HG03571 (cell line): ENCODE data around the gene LARGE1.

Source experiments
- ATAC-seq: cut with Tn5 transposase; IDR thresholded peaks from one replicate; pipeline ENCODE4 v1.9.1; 2021; ENCODE audit not compliant: unreplicated experiment

Gene LARGE1

GRCh38 chr22:33828302-33828701 is 92.0 kb downstream of the LARGE1 start:
- no peak for ATAC-seq

- no peak for ATAC-seq
Observed at GRCh38 chr22:33825761-33826160, 94.5 kb downstream of the LARGE1 start.

GRCh38 chr22:33823552-33823951 is 96.7 kb downstream of the LARGE1 start:
- no peak for ATAC-seq

- ATAC-seq, result no peak
Observed at GRCh38 chr22:33821290-33821689, 99.0 kb downstream of the LARGE1 start.

DNA sequence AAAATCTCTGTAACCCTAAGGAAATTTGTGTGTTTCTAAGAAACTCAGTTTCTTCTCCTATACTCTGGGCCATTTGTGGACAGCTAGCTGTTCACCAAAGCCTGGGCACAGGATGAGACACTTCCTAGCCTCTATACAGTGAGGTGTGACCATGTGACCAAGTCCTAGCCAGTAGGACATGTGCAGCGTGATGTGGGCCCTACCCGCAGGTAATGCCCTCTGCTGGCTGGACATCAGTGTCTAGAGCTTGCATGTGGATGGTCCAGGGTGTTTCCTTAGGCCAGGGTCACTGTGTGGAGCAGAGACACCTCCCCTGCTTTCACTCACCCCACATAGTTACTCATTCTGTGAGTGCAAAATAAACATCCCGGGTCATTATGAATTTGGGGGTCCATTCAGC is 100.5 kb downstream of the LARGE1 start:
- no peak for ATAC-seq

GRCh38 chr22:33817512-33818127 is 102.7 kb downstream of the LARGE1 start:
- ATAC-seq, result no peak

DNA sequence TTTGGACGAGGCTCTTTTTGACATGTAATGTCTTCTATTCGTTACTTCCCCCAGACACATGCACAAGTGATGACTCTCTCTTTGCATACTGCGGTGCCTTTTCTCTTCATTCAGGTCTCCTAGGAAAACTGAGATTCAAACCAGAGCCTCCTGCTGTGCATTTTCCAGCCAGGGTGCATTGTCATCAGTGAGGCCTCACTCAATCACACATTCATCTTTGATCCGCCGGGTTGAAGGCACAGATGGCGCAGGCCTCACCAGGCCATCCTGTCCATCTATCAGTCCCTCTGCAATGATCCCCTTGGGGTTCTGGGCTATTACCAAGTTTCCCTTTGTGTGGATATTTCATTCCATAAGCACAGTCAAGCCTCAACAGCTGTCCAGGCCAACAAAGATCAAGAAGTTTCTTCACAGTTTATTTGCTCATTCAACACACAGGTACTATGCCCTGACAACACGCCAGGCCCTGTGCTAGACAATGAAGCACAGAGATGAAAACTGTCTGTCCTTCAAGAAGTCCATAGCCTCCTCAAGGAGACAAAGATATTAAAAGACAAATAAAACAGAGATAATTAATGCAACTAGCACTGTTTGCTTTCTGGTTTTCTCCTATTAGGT is 107.8 kb downstream of the LARGE1 start:
- ATAC-seq, result no peak

GRCh38 chr22:33811686-33812085 is 108.6 kb downstream of the LARGE1 start:
- ATAC-seq, result no peak

DNA sequence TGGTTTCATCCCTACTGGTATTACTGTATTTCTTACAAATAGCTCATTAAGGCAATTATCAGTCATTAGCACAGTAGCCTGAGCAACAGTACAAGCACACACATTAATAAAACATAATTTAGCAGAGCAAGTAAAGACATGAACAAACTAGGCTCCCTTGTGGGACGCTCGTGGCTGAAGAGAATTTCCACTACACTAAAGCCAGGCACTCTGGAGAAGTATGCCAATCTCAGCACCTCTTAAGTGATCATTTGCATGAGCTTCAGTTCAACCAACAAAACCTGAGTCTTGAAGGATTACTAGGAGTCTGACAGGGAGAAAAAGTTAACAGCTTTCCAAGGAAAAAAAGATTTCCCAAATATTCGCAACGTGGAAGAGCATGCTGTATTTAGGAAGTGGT is 109.1 kb downstream of the LARGE1 start:
- ATAC-seq, result no peak

DNA sequence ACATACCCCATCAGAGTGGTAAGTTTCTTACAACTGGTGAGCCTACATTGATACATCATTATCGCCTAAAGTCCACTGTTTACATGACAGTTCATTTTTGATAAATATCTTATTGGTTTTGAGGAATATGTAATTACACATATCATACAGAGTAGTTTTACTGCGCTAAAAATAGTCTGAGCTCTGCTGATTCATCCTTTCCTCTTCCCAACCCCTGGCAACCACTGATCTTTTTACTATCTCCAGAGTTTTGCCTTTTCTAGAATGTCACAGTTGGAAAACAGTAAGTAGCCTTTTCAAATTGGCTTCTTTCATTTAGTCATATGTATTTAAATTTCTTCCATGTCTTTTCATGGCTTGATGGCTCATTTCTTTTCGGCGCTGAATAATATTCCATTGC is 112.8 kb downstream of the LARGE1 start:
- ATAC-seq, result no peak

DNA sequence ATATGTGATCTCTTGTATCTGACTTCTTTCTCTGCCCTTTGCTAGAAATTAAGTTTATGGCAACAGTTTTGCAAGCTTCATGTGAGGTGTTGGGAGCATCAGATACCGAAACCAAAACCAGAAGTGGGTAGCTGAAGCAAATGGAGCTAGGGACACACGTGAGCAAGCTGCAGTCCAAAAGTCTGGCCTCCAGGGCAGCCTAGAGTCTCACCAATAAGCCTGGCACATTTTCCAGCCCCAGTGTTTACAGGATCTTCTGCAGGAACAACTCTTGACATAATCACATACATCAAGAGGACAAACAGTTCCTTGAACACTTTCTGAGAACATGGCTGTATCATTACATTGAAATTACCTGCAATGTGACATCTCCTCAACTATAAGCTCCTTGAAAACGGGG is 114.1 kb downstream of the LARGE1 start:
- no peak for ATAC-seq

DNA sequence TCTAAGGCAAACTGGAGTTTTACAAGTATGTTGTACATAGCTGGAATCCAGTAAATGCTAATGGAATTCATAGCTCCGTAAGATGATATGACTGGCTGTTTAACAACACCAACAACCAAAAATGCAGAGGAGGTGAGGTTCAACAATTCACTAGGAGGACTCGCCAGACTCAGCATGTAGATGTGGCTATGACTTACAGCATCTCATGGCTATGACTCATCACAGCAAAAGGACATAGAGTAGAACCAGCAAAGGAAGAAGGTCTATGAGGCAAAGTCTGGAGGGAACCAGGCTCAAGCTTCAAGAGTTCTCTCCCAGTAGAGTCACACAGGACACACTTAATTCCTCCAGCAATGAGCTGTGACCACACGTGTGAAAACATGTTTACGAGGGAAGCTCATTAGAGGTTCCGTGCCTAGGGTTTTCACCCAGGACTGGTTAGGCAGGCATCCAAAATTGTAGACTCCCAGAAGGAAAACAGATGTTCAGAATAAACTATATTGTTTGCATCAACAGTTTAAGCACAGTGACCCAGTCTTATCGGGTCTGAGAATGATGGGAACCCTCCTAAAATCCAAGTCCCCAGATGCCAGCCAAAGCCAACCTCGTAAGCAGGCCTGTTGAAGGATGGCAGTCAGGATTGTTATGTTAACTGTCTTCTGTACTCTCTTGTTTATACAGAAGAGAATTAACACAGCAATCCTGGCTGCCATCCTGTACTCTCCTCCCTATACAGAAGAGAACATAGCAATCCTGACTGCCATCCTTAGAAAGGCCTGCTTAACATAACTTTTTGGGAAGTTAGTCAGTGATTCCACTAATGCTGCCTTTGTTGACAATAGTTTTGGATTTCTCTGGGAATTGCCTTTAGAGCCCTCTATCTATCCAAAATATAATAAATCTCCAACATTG is 116.6 kb downstream of the LARGE1 start:
- no peak for ATAC-seq

GRCh38 chr22:33798401-33798800 is 121.9 kb downstream of the LARGE1 start:
- no peak for ATAC-seq

GRCh38 chr22:33796494-33796893 is 123.8 kb downstream of the LARGE1 start:
- no peak for ATAC-seq

DNA sequence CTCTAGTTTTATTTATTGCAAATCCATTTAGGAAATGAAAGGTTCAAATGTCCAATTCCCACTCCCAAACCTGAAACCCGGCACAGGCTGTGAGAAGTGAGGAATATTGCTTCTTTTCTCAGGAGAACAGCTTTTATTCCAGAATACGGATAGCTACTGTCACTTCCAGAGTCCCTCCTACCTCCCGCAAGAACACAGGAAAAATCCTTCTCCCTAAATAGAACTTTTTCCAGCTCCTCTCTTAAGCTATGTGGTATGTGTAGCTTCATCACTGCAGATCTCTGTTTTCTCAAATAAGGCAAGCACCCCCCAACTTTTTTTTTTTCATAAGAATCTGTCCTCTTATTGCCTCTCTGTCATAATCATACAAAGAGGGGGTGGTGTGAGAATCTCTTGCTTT is 126.8 kb downstream of the LARGE1 start:
- ATAC-seq, result no peak

- no peak for ATAC-seq
Observed at GRCh38 chr22:33792832-33793231, 127.4 kb downstream of the LARGE1 start.

GRCh38 chr22:33789690-33790253 is 130.5 kb downstream of the LARGE1 start:
- no peak for ATAC-seq

DNA sequence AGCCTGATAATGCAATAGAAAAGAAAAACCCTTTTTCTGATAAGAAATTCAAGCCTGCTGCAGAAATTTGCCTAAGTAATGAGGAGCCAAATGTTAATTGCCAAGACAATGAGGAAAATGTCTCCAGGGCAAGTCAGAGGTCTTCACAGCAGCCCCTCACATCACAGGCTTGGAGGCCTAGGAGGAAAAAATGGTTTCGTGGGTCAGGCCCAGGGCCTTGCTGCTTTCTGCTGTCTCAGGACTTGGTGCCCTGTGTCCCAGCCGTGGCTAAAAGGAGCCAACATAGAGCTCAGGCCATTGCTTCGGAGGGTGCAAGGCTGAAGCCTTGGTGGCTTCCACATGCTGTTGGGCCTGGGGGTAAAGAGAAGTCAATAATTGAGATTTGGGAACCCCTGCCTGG is 131.3 kb downstream of the LARGE1 start:
- ATAC-seq, result no peak

- ATAC-seq, result no peak
Observed at GRCh38 chr22:33787645-33788456, 132.4 kb downstream of the LARGE1 start.

- no peak for ATAC-seq
Observed at GRCh38 chr22:33786149-33786548, 134.1 kb downstream of the LARGE1 start.
